Measurements from ENCODE around the gene C17orf75.

The C17orf75 gene

DNA sequence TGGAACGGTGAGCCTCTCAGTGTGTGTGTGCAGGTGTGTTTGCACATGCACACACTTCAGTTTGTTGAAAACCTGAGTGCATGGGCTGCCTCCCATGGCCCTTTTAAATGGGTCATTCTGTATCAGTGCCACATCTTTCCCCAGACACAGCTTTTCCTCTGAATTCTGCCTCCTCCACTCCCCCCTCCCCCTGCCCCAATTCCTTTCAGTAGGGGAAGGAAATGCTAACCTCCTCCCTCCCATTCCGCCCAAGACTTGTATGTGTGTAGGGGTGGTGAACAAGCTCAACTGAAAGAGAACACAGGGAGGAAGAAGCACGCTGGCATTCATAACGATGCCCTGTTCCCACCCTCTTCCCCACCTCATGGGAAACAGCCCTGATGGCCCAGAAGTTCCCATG is 34.3 kb downstream of the C17orf75 start:
- ChIA-PET POLR2A (no interaction called here), CTCF (no interaction called here)
- TF ChIP-seq SUZ12 (IDR thresholded peaks at IDR 0.05), result no peak
- TF ChIP-seq, protein P1, sequence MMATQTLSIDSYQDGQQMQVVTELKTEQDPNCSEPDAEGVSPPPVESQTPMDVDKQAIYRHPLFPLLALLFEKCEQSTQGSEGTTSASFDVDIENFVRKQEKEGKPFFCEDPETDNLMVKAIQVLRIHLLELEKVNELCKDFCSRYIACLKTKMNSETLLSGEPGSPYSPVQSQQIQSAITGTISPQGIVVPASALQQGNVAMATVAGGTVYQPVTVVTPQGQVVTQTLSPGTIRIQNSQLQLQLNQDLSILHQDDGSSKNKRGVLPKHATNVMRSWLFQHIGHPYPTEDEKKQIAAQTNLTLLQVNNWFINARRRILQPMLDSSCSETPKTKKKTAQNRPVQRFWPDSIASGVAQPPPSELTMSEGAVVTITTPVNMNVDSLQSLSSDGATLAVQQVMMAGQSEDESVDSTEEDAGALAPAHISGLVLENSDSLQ (IDR thresholded peaks at IDR 0.05), result no peak
- no peak for TF ChIP-seq BHLHE40 (IDR thresholded peaks at IDR 0.05; ENCODE audit: borderline replicate concordance)
- TF ChIP-seq CTBP1 (IDR thresholded peaks at IDR 0.05; ENCODE audit: borderline replicate concordance), result no peak
- TF ChIP-seq ELF4 (IDR thresholded peaks at IDR 0.05), result no peak
- TF ChIP-seq LEF1 (IDR thresholded peaks at IDR 0.05; ENCODE audit: borderline replicate concordance), result no peak
- TF ChIP-seq SP1 (IDR thresholded peaks at IDR 0.05), result no peak
- no peak for TF ChIP-seq FOXK2 (IDR thresholded peaks at IDR 0.05)
- no peak for TF ChIP-seq ARNT (IDR thresholded peaks at IDR 0.05)
- no peak for TF ChIP-seq FOXM1 (IDR thresholded peaks at IDR 0.05; ENCODE audit: borderline replicate concordance)
- TF ChIP-seq ZNF384 (IDR thresholded peaks at IDR 0.05), result no peak
- TF ChIP-seq L3MBTL2 (conservative IDR thresholded peaks at IDR 0.05), result no peak
- TF ChIP-seq TARDBP (IDR thresholded peaks at IDR 0.05), result no peak
- no peak for DNase-seq (ENCODE audit: extremely low spot score)

DNA sequence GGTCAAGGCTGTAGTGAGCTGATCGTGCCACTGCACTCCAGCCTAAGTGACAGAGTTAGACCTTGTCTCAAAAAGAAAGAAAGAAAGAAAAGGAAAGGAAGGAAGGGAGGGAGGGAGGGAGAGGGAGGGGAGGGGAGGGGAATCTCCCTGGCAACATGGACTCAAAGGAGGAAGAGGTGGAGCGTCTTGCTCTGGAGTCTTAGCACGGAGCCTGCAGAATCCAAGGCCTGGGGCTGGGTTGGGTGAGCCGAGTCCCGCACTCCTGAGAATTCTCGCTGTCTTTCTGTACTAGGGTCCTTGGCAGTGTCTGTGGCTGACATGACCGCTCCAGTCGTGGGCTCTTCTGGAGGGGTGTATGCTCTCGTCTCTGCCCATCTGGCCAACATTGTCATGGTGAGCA is 36.9 kb downstream of the C17orf75 start:
- DNase-seq (ENCODE audit: extremely low spot score), result no peak
- POLR2A ChIA-PET, result interaction anchor here (1.4 kb wide), 1 partner anchor 139 kb away, joined by 3 read pairs; no protein-coding TSS in a partner anchor
- TF ChIP-seq SP1 (IDR thresholded peaks at IDR 0.05) (no peak), LEF1 (IDR thresholded peaks at IDR 0.05; ENCODE audit: borderline replicate concordance) (no peak), NFRKB (IDR thresholded peaks at IDR 0.05) (no peak), BHLHE40 (IDR thresholded peaks at IDR 0.05; ENCODE audit: borderline replicate concordance) (no peak), CTBP1 (IDR thresholded peaks at IDR 0.05; ENCODE audit: borderline replicate concordance) (no peak), FOXK2 (IDR thresholded peaks at IDR 0.05) (no peak), ARNT (IDR thresholded peaks at IDR 0.05) (no peak), FOXM1 (IDR thresholded peaks at IDR 0.05; ENCODE audit: borderline replicate concordance) (no peak), SUZ12 (IDR thresholded peaks at IDR 0.05) (no peak), L3MBTL2 (conservative IDR thresholded peaks at IDR 0.05) (no peak), ZNF384 (IDR thresholded peaks at IDR 0.05) (no peak), ELF4 (IDR thresholded peaks at IDR 0.05) (no peak), HDGF (IDR thresholded peaks at IDR 0.05; ENCODE audit: borderline replicate concordance) (no peak), TARDBP (IDR thresholded peaks at IDR 0.05) (no peak)
- CTCF ChIA-PET, result no interaction called here

DNA sequence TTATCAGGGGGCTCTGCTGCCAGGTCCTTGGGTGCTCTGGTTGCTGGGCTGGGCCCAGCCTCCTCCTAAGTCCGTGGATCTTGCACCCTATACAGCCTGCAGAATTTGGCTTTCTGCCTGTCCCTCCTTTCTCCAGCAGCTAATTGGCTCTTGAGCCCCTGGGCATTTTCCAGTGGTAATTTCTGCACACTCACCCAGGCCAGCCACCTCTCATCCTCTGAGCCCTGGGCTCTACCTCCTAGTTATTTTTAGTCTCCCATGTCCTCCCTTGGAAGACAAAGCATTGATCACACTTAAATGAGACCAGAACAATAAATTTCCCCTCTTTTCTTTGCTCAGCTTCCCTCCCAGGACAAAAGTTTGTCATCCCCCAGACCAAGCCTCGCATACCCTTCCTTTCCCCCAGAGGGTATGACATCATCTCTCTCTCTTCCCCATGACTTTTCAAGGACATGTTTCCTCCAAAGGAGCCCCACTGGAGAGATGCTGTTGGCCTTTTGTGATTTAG is 38.1 kb downstream of the C17orf75 start:
- TF ChIP-seq LEF1 (IDR thresholded peaks at IDR 0.05; ENCODE audit: borderline replicate concordance) (no peak), TARDBP (IDR thresholded peaks at IDR 0.05) (no peak), ELF4 (IDR thresholded peaks at IDR 0.05) (no peak), BHLHE40 (IDR thresholded peaks at IDR 0.05; ENCODE audit: borderline replicate concordance) (no peak), NFRKB (IDR thresholded peaks at IDR 0.05) (no peak), L3MBTL2 (conservative IDR thresholded peaks at IDR 0.05) (no peak), ARNT (IDR thresholded peaks at IDR 0.05) (no peak), SP1 (IDR thresholded peaks at IDR 0.05) (no peak), FOXA1 (IDR thresholded peaks at IDR 0.05) (no peak), FOXK2 (IDR thresholded peaks at IDR 0.05) (no peak), ZNF384 (IDR thresholded peaks at IDR 0.05) (no peak), HDGF (IDR thresholded peaks at IDR 0.05; ENCODE audit: borderline replicate concordance) (no peak)
- POLR2A ChIA-PET, result interaction anchor here (0.6 to 1.4 kb wide), 2 partner anchors 45 to 140 kb away, joined by 3 read pairs; no protein-coding TSS in a partner anchor
- CTCF ChIA-PET, result no interaction called here
- DNase-seq (ENCODE audit: extremely low spot score), result no peak

DNA sequence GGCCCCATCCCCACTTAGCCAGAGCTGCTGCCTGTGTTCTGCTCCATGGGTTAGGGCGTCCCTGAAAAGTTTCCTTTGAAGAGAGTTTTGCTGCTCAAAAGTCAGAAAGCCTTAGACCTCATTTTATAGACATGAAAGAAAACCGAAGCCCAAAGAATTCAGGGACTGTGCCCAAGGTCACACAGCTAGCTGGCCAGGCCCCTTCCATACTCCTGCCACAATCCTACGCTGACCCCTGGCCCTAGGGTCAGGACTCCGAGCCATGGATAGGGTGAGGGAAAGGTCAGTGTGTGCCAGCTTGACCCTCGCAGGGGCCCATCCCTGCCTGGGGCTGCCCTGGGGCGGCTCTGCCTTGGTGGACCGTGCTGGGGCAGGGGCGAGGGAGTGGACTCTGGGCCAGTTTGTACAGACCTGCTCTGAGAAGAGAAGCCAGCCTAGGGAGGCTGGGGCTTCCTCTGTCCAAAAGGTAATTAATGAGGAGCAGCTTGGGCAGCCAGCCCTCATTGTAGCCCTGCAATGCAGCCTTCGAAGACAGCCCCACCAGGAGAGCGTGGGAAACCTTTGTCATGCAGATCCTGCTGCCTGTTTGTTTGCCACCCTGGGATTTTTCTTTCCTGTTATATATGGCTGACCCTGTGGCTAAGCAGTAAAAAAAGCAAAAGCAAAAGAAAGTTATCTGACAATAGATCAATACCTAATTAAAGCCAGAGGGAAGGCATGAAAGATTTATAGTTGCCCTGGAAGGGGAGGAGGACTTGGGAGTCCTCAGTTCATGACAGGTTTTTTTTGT is 38.9 kb downstream of the C17orf75 start:
- CTCF ChIA-PET, result interaction anchor here (1.4 kb wide), 1 partner anchor 50 kb away, joined by 4 read pairs; no protein-coding TSS in a partner anchor
- DNase-seq (ENCODE audit: extremely low spot score), result no peak
- POLR2A ChIA-PET, result interaction anchor here (0.6 to 1.4 kb wide), 2 partner anchors 46 to 141 kb away, joined by 3 read pairs; no protein-coding TSS in a partner anchor
- TF ChIP-seq, protein P1 (IDR thresholded peaks at IDR 0.05), result peak; percentile 86
- TF ChIP-seq LEF1 (IDR thresholded peaks at IDR 0.05; ENCODE audit: borderline replicate concordance), result no peak

DNA sequence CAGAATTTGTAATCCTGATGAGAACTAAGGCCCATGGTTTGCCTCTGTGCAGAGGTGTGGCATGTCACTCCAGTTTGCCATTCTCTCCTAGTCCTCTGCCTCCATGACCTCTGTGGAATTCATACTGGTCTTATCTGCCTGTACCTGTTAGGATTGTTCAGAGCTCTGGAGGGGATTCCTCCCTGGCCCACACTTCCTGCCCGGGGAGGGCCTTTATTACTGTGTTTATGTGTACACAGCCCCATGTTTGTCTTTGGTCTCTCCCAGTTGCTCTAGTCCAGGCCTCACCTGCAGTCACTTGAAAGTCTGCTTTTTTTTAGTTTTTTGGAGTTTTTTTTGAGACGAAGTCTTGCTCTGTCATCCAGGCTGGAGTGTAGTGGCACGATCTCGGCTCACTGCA is 39.9 kb downstream of the C17orf75 start:
- ChIA-PET CTCF (interaction anchor here (1.4 kb wide), 1 partner anchor 49 kb away, joined by 4 read pairs; no protein-coding TSS in a partner anchor), POLR2A (no interaction called here)
- no peak for TF ChIP-seq SUZ12 (IDR thresholded peaks at IDR 0.05)
- no peak for TF ChIP-seq FOXK2 (IDR thresholded peaks at IDR 0.05)
- no peak for TF ChIP-seq NFRKB (IDR thresholded peaks at IDR 0.05)
- TF ChIP-seq FOXM1 (IDR thresholded peaks at IDR 0.05; ENCODE audit: borderline replicate concordance), result no peak
- TF ChIP-seq CTBP1 (IDR thresholded peaks at IDR 0.05; ENCODE audit: borderline replicate concordance), result no peak
- no peak for TF ChIP-seq BHLHE40 (IDR thresholded peaks at IDR 0.05; ENCODE audit: borderline replicate concordance)
- no peak for TF ChIP-seq ZNF384 (IDR thresholded peaks at IDR 0.05)
- TF ChIP-seq SP1 (IDR thresholded peaks at IDR 0.05), result no peak
- TF ChIP-seq TARDBP (IDR thresholded peaks at IDR 0.05), result no peak
- no peak for TF ChIP-seq L3MBTL2 (conservative IDR thresholded peaks at IDR 0.05)
- no peak for DNase-seq (ENCODE audit: extremely low spot score)

DNA sequence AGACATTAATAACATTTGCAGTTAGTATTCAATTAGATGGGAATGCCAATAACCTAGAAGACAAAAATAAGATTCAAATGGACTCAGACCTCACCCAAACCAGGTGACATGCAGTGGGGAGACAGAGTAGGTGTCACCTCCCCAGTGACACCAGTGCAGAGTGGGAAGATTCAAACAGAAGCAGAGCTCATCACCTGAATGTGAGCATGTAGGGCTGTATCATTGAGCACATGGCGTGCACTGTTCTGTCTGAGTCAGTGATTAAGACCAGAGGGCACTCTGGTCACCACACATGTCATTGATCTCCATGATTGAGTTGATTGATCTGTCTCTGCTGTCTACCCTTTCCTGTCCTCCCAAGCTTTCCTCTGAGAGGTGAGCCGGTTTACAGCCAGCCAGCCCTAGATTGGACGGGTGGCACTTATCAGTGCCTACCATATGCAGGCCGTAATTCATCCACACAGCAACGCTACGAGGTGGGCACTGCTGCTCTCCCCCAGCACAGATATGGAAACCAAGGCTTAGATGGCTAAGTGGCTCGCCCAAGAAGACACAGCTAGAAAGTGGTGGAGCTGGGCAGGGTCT is 42.3 kb downstream of the C17orf75 start:
- DNase-seq (ENCODE audit: extremely low spot score), result no peak
- CTCF ChIA-PET, result interaction anchor here (0.9 to 1.5 kb wide), 2 partner anchors 19 to 47 kb away, joined by 4 to 5 read pairs; no protein-coding TSS in a partner anchor
- POLR2A ChIA-PET, result interaction anchor here (0.9 to 1.4 kb wide), 3 partner anchors 10 to 42 kb away, joined by 3 read pairs; partner anchors contain the start of gene C17orf75
- TF ChIP-seq TARDBP (IDR thresholded peaks at IDR 0.05) (no peak), CTBP1 (IDR thresholded peaks at IDR 0.05; ENCODE audit: borderline replicate concordance) (no peak), FOXK2 (IDR thresholded peaks at IDR 0.05) (no peak), FOXA1 (IDR thresholded peaks at IDR 0.05) (no peak), HDGF (IDR thresholded peaks at IDR 0.05; ENCODE audit: borderline replicate concordance) (no peak), SUZ12 (IDR thresholded peaks at IDR 0.05) (no peak), FOXM1 (IDR thresholded peaks at IDR 0.05; ENCODE audit: borderline replicate concordance) (no peak)
